DOHH2 (cell line): Measurements from ENCODE around the gene LHX6.

Experiments
- H3F3A ChIP-seq: fragments of 200-600 bp; sonication (generic), shearing (Covaris generic); 2 replicates; pipeline ENCODE4 v1.6.0; 2016; ENCODE audit warnings: antibody characterized with exemption, mild to moderate bottlenecking; ENCODE audit not compliant: control insufficient read depth, insufficient read depth
- H3K27ac ChIP-seq: fragments of 200-600 bp; sonication (generic); 2 replicates; pipeline ENCODE4 v1.5.1; 2014; ENCODE audit warnings: low read depth, mild to moderate bottlenecking, low read length, moderate library complexity
- H3K27me3 ChIP-seq: fragments of 200-600 bp; sonication (generic); 2 replicates; pipeline ENCODE4 v1.6.1; 2014; ENCODE audit warnings: mild to moderate bottlenecking, low read length, mixed read lengths; ENCODE audit not compliant: control insufficient read depth
- H3K36me3 ChIP-seq: fragments of 200-600 bp; sonication (generic); 2 replicates; pipeline ENCODE4 v1.6.1; 2014; ENCODE audit warnings: mild to moderate bottlenecking, low read length, moderate library complexity, mixed read lengths; ENCODE audit not compliant: control insufficient read depth
- H3K4me1 ChIP-seq: fragments of 200-600 bp; sonication (generic); 2 replicates; pipeline ENCODE4 v1.6.1; 2014; ENCODE audit warnings: mild to moderate bottlenecking, low read length, mixed read lengths; ENCODE audit not compliant: control insufficient read depth
- H3K4me2 ChIP-seq: fragments of 200-600 bp; sonication (generic); 2 replicates; pipeline ENCODE4 v1.6.0; 2014; ENCODE audit warnings: mild to moderate bottlenecking, low read length, moderate library complexity
- H3K4me3 ChIP-seq: fragments of 200-600 bp; sonication (generic); 2 replicates; pipeline ENCODE4 v1.5.1; 2014; ENCODE audit warnings: mild to moderate bottlenecking, low read length, mixed read lengths
- H3K79me2 ChIP-seq: fragments of 200-600 bp; sonication (generic); 2 replicates; pipeline ENCODE4 v1.6.1; 2014; ENCODE audit warnings: mild to moderate bottlenecking, low read length, mixed read lengths; ENCODE audit not compliant: control insufficient read depth
- H3K9me2 ChIP-seq: fragments of 200-600 bp; sonication (generic); replicated peaks from 2 replicates; pipeline ENCODE4 v1.6.1; 2014; ENCODE audit warnings: mild to moderate bottlenecking, low read length, mixed read lengths; ENCODE audit not compliant: control insufficient read depth
- H3K9me3 ChIP-seq: fragments of 200-600 bp; sonication (generic); 2 replicates; pipeline ENCODE4 v1.6.1; 2014; ENCODE audit warnings: antibody characterized with exemption, low read length, mixed read lengths; ENCODE audit not compliant: control insufficient read depth, insufficient read depth
- H4K20me1 ChIP-seq: fragments of 200-600 bp; sonication (generic); 2 replicates; pipeline ENCODE4 v1.6.0; 2014; ENCODE audit warnings: low read depth, mild to moderate bottlenecking, antibody characterized with exemption, low read length, moderate library complexity; ENCODE audit not compliant: control insufficient read depth, insufficient read depth
- CTCF ChIP-seq: fragments of 200-600 bp; sonication (generic); IDR thresholded peaks from one replicate; pipeline ENCODE4 v1.5.1; 2014; ENCODE audit warnings: antibody characterized with exemption, mild to moderate bottlenecking, low read depth, low read length; ENCODE audit not compliant: poor library complexity, severe bottlenecking
- EZH2phosphoT487 ChIP-seq: fragments of 200-600 bp; sonication (generic); IDR thresholded peaks from 2 replicates; pipeline ENCODE4 v1.6.1; 2017; ENCODE audit warnings: borderline replicate concordance, mild to moderate bottlenecking, antibody characterized with exemption, low read length, moderate library complexity, mixed read lengths

LHX6 gene

GRCh38 chr9:122215663-122216062 is 13.1 kb downstream of the LHX6 start:
- H3K27ac ChIP-seq: no peak overlapping the region
- TF ChIP-seq EZH2phosphoT487: no peak
- TF ChIP-seq CTCF: no peak
- no peaks in the 10 kb centered on the region for H4K20me1 ChIP-seq

GRCh38 chr9:122214507-122214906 is 14.2 kb downstream of the LHX6 start:
- Histone ChIP-seq H3K79me2 (no peaks in the 10 kb centered on the region), H3K4me1 (no peaks in the 10 kb centered on the region), H4K20me1 (no peaks in the 10 kb centered on the region), H3K9me2 (no peaks in the 10 kb centered on the region), H3K36me3 (no peaks in the 10 kb centered on the region), H3K27ac (no peak overlapping the region), H3K27me3 (peaks cover 20% of the 10 kb centered on the region), H3K4me3 (no peak overlapping the region), H3K9me3 (no peaks in the 10 kb centered on the region), H3F3A (no peaks in the 10 kb centered on the region), H3K4me2 (no peak overlapping the region)
- no peak for TF ChIP-seq CTCF
- TF ChIP-seq EZH2phosphoT487: no peak

More at GRCh38 chr9:122215663-122216062, 13.1 kb downstream of the LHX6 start:
- H3F3A ChIP-seq: no peaks in the 10 kb centered on the region
- H3K4me1 ChIP-seq: no peaks in the 10 kb centered on the region
- no peaks in the 10 kb centered on the region for H3K9me3 ChIP-seq
- H3K36me3 ChIP-seq: no peaks in the 10 kb centered on the region
- H3K79me2 ChIP-seq: no peaks in the 10 kb centered on the region
- H3K27me3 ChIP-seq: peaks cover 26% of the 10 kb centered on the region
- no peak overlapping the region for H3K4me3 ChIP-seq
- H3K4me2 ChIP-seq: no peak overlapping the region
- H3K9me2 ChIP-seq: no peaks in the 10 kb centered on the region

- H3K4me2 ChIP-seq: no peak overlapping the region
- no peak overlapping the region for H3K4me3 ChIP-seq
These were observed 15.0 kb downstream of the LHX6 start for GRCh38 chr9:122213589-122214413.

More at GRCh38 chr9:122213589-122214413, 15.0 kb downstream of the LHX6 start:
- Histone ChIP-seq H4K20me1 (no peaks in the 10 kb centered on the region), H3F3A (no peaks in the 10 kb centered on the region), H3K4me1 (no peaks in the 10 kb centered on the region), H3K27ac (no peak overlapping the region), H3K27me3 (peaks cover 13% of the 10 kb centered on the region), H3K79me2 (no peaks in the 10 kb centered on the region), H3K36me3 (no peaks in the 10 kb centered on the region), H3K9me3 (no peaks in the 10 kb centered on the region), H3K9me2 (no peaks in the 10 kb centered on the region)
- no peak for TF ChIP-seq EZH2phosphoT487
- TF ChIP-seq CTCF: no peak
